SU-DHL-6 (cell line): ENCODE measurements around the gene PRKAR1B.

Source experiments
- H2AFZ ChIP-seq: fragments of 200-600 bp; sonication (generic); 2 replicates; pipeline ENCODE4 v1.6.1; 2014; ENCODE audit warnings: low read depth, mild to moderate bottlenecking, moderate library complexity, mixed read lengths, antibody characterized with exemption, low read length; ENCODE audit not compliant: severe bottlenecking
- H3F3A ChIP-seq: fragments of 200-600 bp; shearing (Covaris generic); 2 replicates; pipeline ENCODE4 v1.6.0; 2016; ENCODE audit warnings: antibody characterized with exemption, mild to moderate bottlenecking; ENCODE audit not compliant: insufficient read depth
- H3K27ac ChIP-seq: fragments of 200-600 bp; sonication (generic); 2 replicates; pipeline ENCODE4 v1.5.1; 2016; ENCODE audit warnings: low read depth, mild to moderate bottlenecking, low read length, moderate library complexity, mixed read lengths
- H3K27me3 ChIP-seq: fragments of 200-600 bp; sonication (generic), shearing (Covaris generic); 2 replicates; pipeline ENCODE4 v1.6.0; 2014; ENCODE audit warnings: mild to moderate bottlenecking, low read length
- H3K36me3 ChIP-seq: fragments of 200-600 bp; sonication (generic); 2 replicates; pipeline ENCODE4 v1.6.1; 2014; ENCODE audit warnings: mild to moderate bottlenecking, low read length, mixed read lengths
- H3K4me2 ChIP-seq: fragments of 300-600, 200-600 bp; shearing (Covaris generic), sonication (generic); 2 replicates; pipeline ENCODE4 v1.6.0; 2014; ENCODE audit warnings: low read length, low read depth, mild to moderate bottlenecking; ENCODE audit not compliant: poor library complexity, severe bottlenecking
- H3K4me3 ChIP-seq: fragments of 200-600 bp; sonication (generic); 2 replicates; pipeline ENCODE4 v1.5.1; 2014; ENCODE audit warnings: antibody characterized with exemption, low read length, mild to moderate bottlenecking, mixed read lengths; ENCODE audit not compliant: insufficient read depth, poor library complexity, severe bottlenecking
- H3K79me2 ChIP-seq: fragments of 200-600 bp; sonication (generic); 2 replicates; pipeline ENCODE4 v1.6.1; 2014; ENCODE audit warnings: mild to moderate bottlenecking, low read length, moderate library complexity; ENCODE audit not compliant: insufficient read depth
- H3K9ac ChIP-seq: fragments of 200-600 bp; sonication (generic); 2 replicates; pipeline ENCODE4 v1.7.0; 2014; ENCODE audit warnings: mild to moderate bottlenecking, low read length
- H3K9me2 ChIP-seq: fragments of 200-600 bp; sonication (generic); replicated peaks from 2 replicates; pipeline ENCODE4 v1.6.1; 2014; ENCODE audit warnings: low read length; ENCODE audit not compliant: insufficient read depth
- H3K9me3 ChIP-seq: fragments of 200-600 bp; sonication (generic); 2 replicates; pipeline ENCODE4 v1.6.1; 2014; ENCODE audit warnings: low read length, mixed read lengths; ENCODE audit not compliant: insufficient read depth
- H4K20me1 ChIP-seq: fragments of 200-600 bp; sonication (generic); 2 replicates; pipeline ENCODE4 v1.6.1; 2014; ENCODE audit warnings: low read depth, mild to moderate bottlenecking, antibody characterized with exemption, low read length, moderate library complexity, mixed read lengths
- CTCF ChIP-seq: fragments of 200-600 bp; sonication (generic); IDR thresholded peaks from one replicate; pipeline ENCODE4 v1.5.1; 2017; ENCODE audit warnings: antibody characterized with exemption, mild to moderate bottlenecking, low read length, moderate library complexity; ENCODE audit not compliant: insufficient read depth, poor library complexity, severe bottlenecking
- EZH2phosphoT487 ChIP-seq: fragments of 200-600 bp; sonication (generic), shearing (Covaris generic); conservative IDR thresholded peaks from 2 replicates; pipeline ENCODE4 v1.6.1; 2018; ENCODE audit warnings: mild to moderate bottlenecking, antibody characterized with exemption, low read length, moderate library complexity, mixed read lengths

PRKAR1B gene

GRCh38 chr7:596819-597182, 130.3 kb downstream of the PRKAR1B start:
- Histone ChIP-seq H3K27ac (no peak overlapping the region), H3K36me3 (no peaks in the 10 kb centered on the region), H2AFZ (no peak overlapping the region), H3K9me2 (no peaks in the 10 kb centered on the region), H4K20me1 (no peaks in the 10 kb centered on the region), H3K9ac (no peak overlapping the region), H3K27me3 (no peaks in the 10 kb centered on the region), H3K9me3 (no peaks in the 10 kb centered on the region), H3K4me2 (no peak overlapping the region), H3K4me3 (no peak overlapping the region), H3F3A (no peaks in the 10 kb centered on the region), H3K79me2 (no peaks in the 10 kb centered on the region)
- TF ChIP-seq EZH2phosphoT487 (no peak), CTCF (no peak)

GRCh38 chr7:596071-596818, 130.8 kb downstream of the PRKAR1B start:
- TF ChIP-seq CTCF (no peak), EZH2phosphoT487 (no peak)

GRCh38 chr7:595621-596010, 131.5 kb downstream of the PRKAR1B start:
- Histone ChIP-seq H3K79me2 (no peaks in the 10 kb centered on the region), H3K27ac (no peak overlapping the region)
- TF ChIP-seq CTCF (no peak), EZH2phosphoT487 (no peak)

More at GRCh38 chr7:596071-596818, 130.8 kb downstream of the PRKAR1B start:
- Histone ChIP-seq H3K9me2 (no peaks in the 10 kb centered on the region), H3K36me3 (no peaks in the 10 kb centered on the region), H3F3A (no peaks in the 10 kb centered on the region), H4K20me1 (no peaks in the 10 kb centered on the region), H2AFZ (no peak overlapping the region), H3K4me3 (no peak overlapping the region), H3K27ac (no peak overlapping the region), H3K27me3 (no peaks in the 10 kb centered on the region), H3K4me2 (no peak overlapping the region), H3K9ac (no peak overlapping the region), H3K9me3 (no peaks in the 10 kb centered on the region), H3K79me2 (no peaks in the 10 kb centered on the region)

More at GRCh38 chr7:595621-596010, 131.5 kb downstream of the PRKAR1B start:
- Histone ChIP-seq H3K4me2 (no peak overlapping the region), H3K9me2 (no peaks in the 10 kb centered on the region), H3K9ac (no peak overlapping the region), H4K20me1 (no peaks in the 10 kb centered on the region), H3K27me3 (no peaks in the 10 kb centered on the region), H3F3A (no peaks in the 10 kb centered on the region), H3K9me3 (no peaks in the 10 kb centered on the region), H3K4me3 (no peak overlapping the region), H3K36me3 (no peaks in the 10 kb centered on the region), H2AFZ (no peak overlapping the region)
